ENCODE results near the gene WASF2. TPM values are rescaled to one million over a fixed set of nuclear protein-coding genes. Genes with fewer than 3 reads are reported as not detected.

WASF2 gene
- total RNA-seq, 1 donor from 2014 or later: 51.2 TPM

- H3K4me3 ChIP-seq: no peak overlapping the region
- TF ChIP-seq CTCF (IDR thresholded peaks at IDR 0.05; ENCODE audit: borderline replicate concordance): no peak
- peak overlapping the region; percentile 89 for H3K27ac ChIP-seq (replicated peaks)
- H3K4me1 ChIP-seq: peaks cover 56% of the 10 kb centered on the region
- H3K36me3 ChIP-seq: peaks cover 28% of the 10 kb centered on the region
- DNase-seq: no peak
- intact Hi-C loops (cut with micrococcal nuclease): no loop called here
- no peaks in the 10 kb centered on the region for H3K9me3 ChIP-seq (replicated peaks)
- H3K27me3 ChIP-seq (ENCODE audit: low read depth): no peaks in the 10 kb centered on the region
Observed at GRCh38 chr1:27535386-27535785, 45.4 kb upstream of the WASF2 start.

- Histone ChIP-seq H3K4me1 (peaks cover 50% of the 10 kb centered on the region), H3K9me3 (replicated peaks) (no peaks in the 10 kb centered on the region), H3K4me3 (no peak overlapping the region), H3K27ac (replicated peaks) (peak overlapping the region; percentile 94), H3K27me3 (ENCODE audit: low read depth) (no peaks in the 10 kb centered on the region), H3K36me3 (peaks cover 28% of the 10 kb centered on the region)
- no peak for TF ChIP-seq CTCF (IDR thresholded peaks at IDR 0.05; ENCODE audit: borderline replicate concordance)
- intact Hi-C loops (cut with micrococcal nuclease): no loop called here
- DNase-seq: no peak
Observed at GRCh38 chr1:27531959-27532685, 42.2 kb upstream of the WASF2 start.

GRCh38 chr1:27530192-27530591 lies 40.2 kb upstream of the WASF2 start:
- intact Hi-C loops (cut with micrococcal nuclease): no loop called here
- Histone ChIP-seq H3K9me3 (replicated peaks) (no peaks in the 10 kb centered on the region), H3K4me3 (no peak overlapping the region), H3K27me3 (ENCODE audit: low read depth) (no peaks in the 10 kb centered on the region), H3K4me1 (peaks cover 49% of the 10 kb centered on the region), H3K36me3 (peaks cover 28% of the 10 kb centered on the region), H3K27ac (replicated peaks) (peak overlapping the region; percentile 94)
- no peak for DNase-seq
- TF ChIP-seq CTCF (IDR thresholded peaks at IDR 0.05; ENCODE audit: borderline replicate concordance): no peak

GRCh38 chr1:27529704-27530018 lies 39.7 kb upstream of the WASF2 start:
- peaks cover 49% of the 10 kb centered on the region for H3K4me1 ChIP-seq
- peaks cover 23% of the 10 kb centered on the region for H3K36me3 ChIP-seq
- no peaks in the 10 kb centered on the region for H3K9me3 ChIP-seq (replicated peaks)
- peak overlapping the region; percentile 94 for H3K27ac ChIP-seq (replicated peaks)
- H3K27me3 ChIP-seq (ENCODE audit: low read depth): no peaks in the 10 kb centered on the region
- intact Hi-C loops (cut with micrococcal nuclease): no loop called here
- no peak for TF ChIP-seq CTCF (IDR thresholded peaks at IDR 0.05; ENCODE audit: borderline replicate concordance)
- no peak overlapping the region for H3K4me3 ChIP-seq
- no peak for DNase-seq

- intact Hi-C loops (cut with micrococcal nuclease): no loop called here
- no peak for TF ChIP-seq CTCF (IDR thresholded peaks at IDR 0.05; ENCODE audit: borderline replicate concordance)
- Histone ChIP-seq H3K4me1 (peaks cover 54% of the 10 kb centered on the region), H3K27ac (replicated peaks) (peak overlapping the region; percentile 94), H3K36me3 (peaks cover 17% of the 10 kb centered on the region), H3K27me3 (ENCODE audit: low read depth) (no peaks in the 10 kb centered on the region), H3K9me3 (replicated peaks) (no peaks in the 10 kb centered on the region), H3K4me3 (peak overlapping the region; percentile 67)
- peak; percentile 78 for DNase-seq
Observed at GRCh38 chr1:27528818-27529703, 39.1 kb upstream of the WASF2 start.
